ENCODE measurements around the gene THSD4. TPM values are rescaled to one million over a fixed set of nuclear protein-coding genes. Genes with fewer than 3 reads are reported as not detected.

THSD4 gene
- polyA plus RNA-seq, 1 experiment: 45.8 TPM

- TF ChIP-seq CTCF (IDR thresholded peaks at IDR 0.05; ENCODE audit: low read depth, low read length): no peak
- H3K27me3 ChIP-seq (ENCODE audit: control insufficient read depth, insufficient read depth, low read length): no peaks in the 10 kb centered on the region
- CTCF ChIA-PET: interaction anchor here (1.0 kb wide), 1 partner anchor 20 kb away, joined by 4 read pairs; no protein-coding TSS in a partner anchor
- no peak overlapping the region for H3K4me3 ChIP-seq (ENCODE audit: low read depth, low read length)
- no peaks in the 10 kb centered on the region; the same call in 1 of the 2 replicates for H3K9me3 ChIP-seq (ENCODE audit: control insufficient read depth, insufficient read depth, low read length)
- no peak for DNase-seq (ENCODE audit: low read depth, low spot score)
- POLR2A ChIA-PET: no interaction called here
- H3K27ac ChIP-seq (ENCODE audit: low read depth, low read length): no peak overlapping the region
Measured at GRCh38 chr15:71088683-71089082, 26.6 kb upstream of the THSD4 start.

DNA sequence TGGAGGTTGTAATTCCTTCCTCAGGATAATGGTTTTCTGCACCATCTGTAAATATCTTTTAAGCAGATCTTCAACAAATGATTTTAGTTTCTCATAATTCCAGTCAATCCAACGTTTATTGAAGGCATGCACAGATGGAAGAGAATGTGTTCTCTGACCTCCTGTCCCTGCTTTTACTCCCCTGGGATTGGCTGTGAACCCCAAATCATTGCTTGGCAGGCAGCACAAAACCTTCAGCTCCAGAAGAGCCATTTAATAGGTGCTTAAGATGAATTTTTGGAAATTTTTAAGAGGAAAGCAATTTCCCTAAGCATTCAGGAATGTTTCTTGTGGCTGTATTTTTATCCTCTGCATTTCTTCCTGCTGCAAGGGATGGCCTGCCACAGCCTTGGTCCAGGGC, 25.5 kb upstream of the THSD4 start:
- Histone ChIP-seq H3K27ac (ENCODE audit: low read depth, low read length) (no peak overlapping the region), H3K4me3 (ENCODE audit: low read depth, low read length) (no peak overlapping the region), H3K27me3 (ENCODE audit: control insufficient read depth, insufficient read depth, low read length) (no peaks in the 10 kb centered on the region), H3K9me3 (ENCODE audit: control insufficient read depth, insufficient read depth, low read length) (no peaks in the 10 kb centered on the region; the same call in 1 of the 2 replicates)
- POLR2A ChIA-PET: no interaction called here
- CTCF ChIA-PET: no interaction called here
- TF ChIP-seq CTCF (IDR thresholded peaks at IDR 0.05; ENCODE audit: low read depth, low read length): no peak
- DNase-seq (ENCODE audit: low read depth, low spot score): no peak

GRCh38 chr15:71091601-71092000, 23.7 kb upstream of the THSD4 start:
- H3K27me3 ChIP-seq (ENCODE audit: control insufficient read depth, insufficient read depth, low read length): no peaks in the 10 kb centered on the region
- no peaks in the 10 kb centered on the region; the same call in 1 of the 2 replicates for H3K9me3 ChIP-seq (ENCODE audit: control insufficient read depth, insufficient read depth, low read length)
- no peak for DNase-seq (ENCODE audit: low read depth, low spot score)
- CTCF ChIA-PET: no interaction called here
- peak overlapping the region; percentile 34 for H3K27ac ChIP-seq (ENCODE audit: low read depth, low read length)
- POLR2A ChIA-PET: no interaction called here
- no peak overlapping the region for H3K4me3 ChIP-seq (ENCODE audit: low read depth, low read length)
- TF ChIP-seq CTCF (IDR thresholded peaks at IDR 0.05; ENCODE audit: low read depth, low read length): no peak

GRCh38 chr15:71092056-71092600, 23.1 kb upstream of the THSD4 start:
- peak overlapping the region; percentile 34 for H3K27ac ChIP-seq (ENCODE audit: low read depth, low read length)
- no peaks in the 10 kb centered on the region for H3K27me3 ChIP-seq (ENCODE audit: control insufficient read depth, insufficient read depth, low read length)
- no peak overlapping the region for H3K4me3 ChIP-seq (ENCODE audit: low read depth, low read length)
- DNase-seq (ENCODE audit: low read depth, low spot score): no peak
- POLR2A ChIA-PET: no interaction called here
- TF ChIP-seq CTCF (IDR thresholded peaks at IDR 0.05; ENCODE audit: low read depth, low read length): no peak
- no peaks in the 10 kb centered on the region; the same call in 1 of the 2 replicates for H3K9me3 ChIP-seq (ENCODE audit: control insufficient read depth, insufficient read depth, low read length)
- CTCF ChIA-PET: no interaction called here

DNA sequence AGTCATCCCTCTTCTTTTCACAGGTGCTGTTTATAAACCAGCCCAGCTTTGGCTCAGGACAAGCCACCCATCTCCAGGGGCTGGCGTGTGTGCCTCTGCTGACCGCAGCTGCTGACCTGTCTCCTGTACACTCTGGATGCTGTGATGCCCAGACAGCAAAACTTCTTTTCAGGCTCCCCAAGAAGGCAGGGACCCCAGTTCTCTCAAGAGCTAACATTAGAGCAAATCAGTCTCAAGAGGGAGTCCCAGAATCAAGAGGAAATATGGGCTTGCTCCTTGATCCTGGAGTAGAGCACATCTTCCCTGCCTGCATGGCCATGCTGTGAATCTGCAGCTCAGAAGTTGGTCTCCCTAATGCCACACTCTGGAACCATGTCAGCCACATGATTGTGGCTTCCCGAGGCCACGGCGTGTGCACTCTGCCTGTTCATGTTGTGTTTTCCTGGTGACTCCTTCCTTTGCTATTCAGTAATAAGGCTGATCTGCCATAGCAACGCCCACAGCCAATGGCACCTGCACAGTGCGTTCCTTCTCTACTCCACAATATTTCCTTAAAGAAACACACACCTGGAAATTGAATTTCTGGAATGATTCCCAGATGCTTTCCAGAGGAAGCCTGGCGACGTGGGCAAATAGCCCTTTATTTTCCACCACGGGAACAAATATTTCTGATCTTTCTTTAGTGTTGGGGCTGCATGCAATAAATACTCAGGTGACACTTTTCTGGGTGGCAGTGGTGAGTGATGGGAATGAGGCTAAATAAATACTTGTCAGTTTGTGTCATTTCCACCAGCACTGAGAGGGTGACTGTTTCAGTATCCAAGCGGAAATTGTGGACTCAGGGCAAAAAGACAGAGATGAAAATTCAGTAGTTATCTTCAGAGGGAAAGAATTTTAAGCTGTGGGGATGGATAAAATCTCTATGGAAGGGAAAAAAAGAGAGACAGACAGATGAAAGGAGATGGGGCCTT, 21.9 kb upstream of the THSD4 start:
- TF ChIP-seq CTCF (IDR thresholded peaks at IDR 0.05; ENCODE audit: low read depth, low read length): no peak
- Histone ChIP-seq H3K4me3 (ENCODE audit: low read depth, low read length) (no peak overlapping the region), H3K27ac (ENCODE audit: low read depth, low read length) (peak overlapping the region; percentile 47), H3K27me3 (ENCODE audit: control insufficient read depth, insufficient read depth, low read length) (no peaks in the 10 kb centered on the region), H3K9me3 (ENCODE audit: control insufficient read depth, insufficient read depth, low read length) (no peaks in the 10 kb centered on the region; the same call in 1 of the 2 replicates)
- CTCF ChIA-PET: interaction anchor here (1.0 kb wide), 1 partner anchor 81 kb away, joined by 4 read pairs; no protein-coding TSS in a partner anchor
- POLR2A ChIA-PET: no interaction called here
- DNase-seq (ENCODE audit: low read depth, low spot score): no peak

Measured in AG04450 (cell line).